AG08396 (cell line): ENCODE data around the gene CDC6.

ENCODE experiments used
- DNase-seq: peaks from one replicate; pipeline ENCODE4 v3.0.0; 2012; ENCODE audit warnings: low spot score, mixed read lengths

The CDC6 gene, protein sequence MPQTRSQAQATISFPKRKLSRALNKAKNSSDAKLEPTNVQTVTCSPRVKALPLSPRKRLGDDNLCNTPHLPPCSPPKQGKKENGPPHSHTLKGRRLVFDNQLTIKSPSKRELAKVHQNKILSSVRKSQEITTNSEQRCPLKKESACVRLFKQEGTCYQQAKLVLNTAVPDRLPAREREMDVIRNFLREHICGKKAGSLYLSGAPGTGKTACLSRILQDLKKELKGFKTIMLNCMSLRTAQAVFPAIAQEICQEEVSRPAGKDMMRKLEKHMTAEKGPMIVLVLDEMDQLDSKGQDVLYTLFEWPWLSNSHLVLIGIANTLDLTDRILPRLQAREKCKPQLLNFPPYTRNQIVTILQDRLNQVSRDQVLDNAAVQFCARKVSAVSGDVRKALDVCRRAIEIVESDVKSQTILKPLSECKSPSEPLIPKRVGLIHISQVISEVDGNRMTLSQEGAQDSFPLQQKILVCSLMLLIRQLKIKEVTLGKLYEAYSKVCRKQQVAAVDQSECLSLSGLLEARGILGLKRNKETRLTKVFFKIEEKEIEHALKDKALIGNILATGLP

GRCh38 chr17:40287494-40288369 is at the start of gene CDC6:
TSS of gene CDC6 (plus strand) at chr17:40287879. CDS start at chr17:40289421, 1,542 bp downstream.
- peak; percentile 93 for DNase-seq

- no peak for DNase-seq
Observed at GRCh38 chr17:40241252-40241834, 46.3 kb upstream of the CDC6 start.

DNA sequence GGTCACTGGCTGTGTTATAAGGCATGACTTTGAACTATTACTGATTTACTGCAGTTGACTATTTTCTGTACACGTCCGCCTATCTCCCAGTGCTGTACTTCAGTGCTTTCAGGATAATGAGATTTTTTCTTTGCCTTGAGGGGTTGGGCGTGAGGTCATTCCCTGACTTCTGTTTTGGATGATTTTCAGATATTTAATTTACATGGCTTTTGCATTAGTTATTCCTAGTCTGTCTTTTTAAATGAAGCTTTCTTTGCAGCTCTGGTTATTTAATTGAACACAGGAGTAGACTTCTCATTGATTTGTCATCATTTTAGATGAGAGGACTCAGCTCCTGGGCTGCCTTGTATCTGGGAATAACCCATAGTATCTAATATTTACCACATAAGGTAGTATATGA is 44.9 kb upstream of the CDC6 start:
- DNase-seq = no peak

DNA sequence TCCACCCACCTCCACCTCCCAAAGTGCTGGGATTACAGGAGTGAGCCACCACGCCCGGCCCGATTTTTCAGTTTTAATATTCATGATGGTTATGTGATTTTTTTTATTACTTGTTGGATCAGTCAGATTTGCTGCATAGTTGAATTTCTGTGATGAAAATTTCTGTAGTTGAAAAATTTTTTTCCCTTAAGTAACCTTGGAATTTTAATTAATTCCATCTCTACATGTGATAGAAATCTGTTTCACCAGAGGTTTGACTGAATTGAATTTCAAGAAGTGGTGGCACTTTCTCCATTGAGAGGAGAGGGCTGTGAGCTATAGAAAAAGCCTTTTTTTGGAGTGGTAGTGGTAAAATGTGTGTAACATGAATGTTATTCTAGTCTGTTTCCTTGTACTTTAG is 43.9 kb upstream of the CDC6 start:
- no peak for DNase-seq

DNA sequence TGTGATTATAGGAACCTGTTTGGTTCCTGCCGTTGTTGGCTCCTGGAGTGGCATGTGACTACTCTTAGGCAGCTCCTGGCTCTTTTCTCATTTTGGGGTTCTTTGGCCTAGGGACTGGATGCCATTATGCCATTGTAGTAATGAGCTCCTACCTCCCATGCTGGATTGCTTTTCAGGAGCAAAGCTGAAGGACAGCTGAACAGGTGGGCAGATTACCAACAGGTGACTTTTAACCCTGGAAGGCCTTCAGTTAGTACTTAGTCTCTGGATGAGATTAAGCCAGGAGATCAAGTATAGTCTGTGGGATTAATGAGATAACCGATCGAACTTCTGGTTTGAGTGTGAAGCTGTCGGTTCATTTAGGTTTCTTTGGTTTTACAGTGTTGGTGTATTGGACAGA is 43.4 kb upstream of the CDC6 start:
- no peak for DNase-seq

- DNase-seq = no peak
Observed at GRCh38 chr17:40247926-40248495, 39.7 kb upstream of the CDC6 start.

GRCh38 chr17:40248507-40248906 is 39.2 kb upstream of the CDC6 start:
- no peak for DNase-seq

DNA sequence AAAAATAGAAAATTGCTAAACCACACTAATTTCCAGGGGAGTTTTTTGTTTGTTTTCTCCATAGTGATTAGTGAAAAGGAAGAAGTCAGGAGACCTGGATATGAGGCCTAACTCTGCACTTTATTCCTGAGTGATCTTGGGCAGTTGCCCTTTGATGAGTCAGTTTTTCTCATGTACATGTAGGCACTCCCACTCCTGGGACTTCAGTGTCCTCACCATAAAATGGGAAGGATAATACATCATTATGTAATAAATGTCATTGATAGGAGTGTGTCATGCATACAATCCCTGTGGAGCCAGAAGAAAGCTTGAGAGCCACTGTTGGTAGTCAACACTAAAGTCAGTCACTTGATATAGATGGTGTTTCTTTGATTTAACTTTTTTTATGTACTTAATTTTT is 36.1 kb upstream of the CDC6 start:
- DNase-seq = peak; percentile 73

GRCh38 chr17:40253565-40253964 is 34.1 kb upstream of the CDC6 start:
- no peak for DNase-seq

DNA sequence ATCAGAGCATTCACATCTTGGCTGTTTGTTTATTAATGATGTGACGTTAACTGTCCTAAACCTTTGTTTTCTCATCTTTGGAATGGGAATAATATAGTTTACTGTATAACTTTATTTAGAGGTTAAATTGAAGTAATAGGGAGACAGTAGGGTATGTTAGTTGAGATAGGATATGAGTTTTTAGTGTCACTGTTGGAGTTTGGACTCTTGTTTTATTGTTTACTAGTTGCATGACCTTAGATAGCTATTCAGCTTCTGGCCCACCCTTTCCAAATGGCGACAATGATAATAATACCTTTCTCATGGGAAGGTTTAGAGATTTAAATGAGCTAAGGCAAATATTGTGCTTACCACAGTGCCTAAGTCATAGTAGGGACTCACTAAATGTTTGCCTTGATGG is 28.2 kb upstream of the CDC6 start:
- no peak for DNase-seq

DNA sequence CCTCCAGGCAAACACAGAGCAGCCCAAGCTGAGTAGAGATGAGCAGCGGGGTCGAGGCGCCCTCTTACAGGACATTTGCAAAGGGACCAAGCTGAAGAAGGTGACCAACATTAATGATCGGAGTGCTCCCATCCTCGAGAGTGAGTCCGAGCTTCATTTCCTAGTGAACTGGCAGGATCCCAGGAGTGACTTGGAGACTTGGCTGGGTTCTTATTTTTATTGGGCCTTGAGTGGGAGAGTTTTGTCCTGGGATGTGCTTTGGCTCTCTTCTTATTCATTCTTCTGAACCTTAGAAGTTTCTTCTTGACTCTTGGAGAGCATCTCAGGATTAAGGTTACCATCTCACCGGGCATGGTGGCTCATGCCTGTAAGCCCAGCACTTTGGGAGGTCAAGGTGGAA is 27.2 kb upstream of the CDC6 start:
- DNase-seq = no peak

GRCh38 chr17:40264458-40265185 is 23.1 kb upstream of the CDC6 start:
- DNase-seq = no peak

DNA sequence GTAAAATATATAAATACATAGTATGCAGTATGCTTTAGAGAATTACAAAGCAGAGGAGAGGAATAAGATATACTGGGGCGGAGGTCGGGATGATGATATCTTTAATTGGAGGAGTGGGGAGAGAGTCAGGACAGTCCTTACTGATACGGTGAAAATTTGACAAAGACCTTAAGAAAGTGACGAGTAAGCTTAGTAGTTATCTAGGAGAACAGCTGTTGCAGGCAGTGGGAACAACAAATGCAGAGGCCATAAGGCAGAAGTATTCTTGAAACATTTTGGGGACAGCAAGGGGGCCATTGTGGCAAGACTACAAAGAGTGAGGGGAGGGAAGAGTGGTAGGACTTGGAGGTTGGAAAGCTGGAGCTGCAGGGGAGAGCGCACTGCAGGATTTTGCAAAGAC is 22.3 kb upstream of the CDC6 start:
- no peak for DNase-seq

- DNase-seq = no peak
Observed at GRCh38 chr17:40266882-40267281, 20.8 kb upstream of the CDC6 start.

DNA sequence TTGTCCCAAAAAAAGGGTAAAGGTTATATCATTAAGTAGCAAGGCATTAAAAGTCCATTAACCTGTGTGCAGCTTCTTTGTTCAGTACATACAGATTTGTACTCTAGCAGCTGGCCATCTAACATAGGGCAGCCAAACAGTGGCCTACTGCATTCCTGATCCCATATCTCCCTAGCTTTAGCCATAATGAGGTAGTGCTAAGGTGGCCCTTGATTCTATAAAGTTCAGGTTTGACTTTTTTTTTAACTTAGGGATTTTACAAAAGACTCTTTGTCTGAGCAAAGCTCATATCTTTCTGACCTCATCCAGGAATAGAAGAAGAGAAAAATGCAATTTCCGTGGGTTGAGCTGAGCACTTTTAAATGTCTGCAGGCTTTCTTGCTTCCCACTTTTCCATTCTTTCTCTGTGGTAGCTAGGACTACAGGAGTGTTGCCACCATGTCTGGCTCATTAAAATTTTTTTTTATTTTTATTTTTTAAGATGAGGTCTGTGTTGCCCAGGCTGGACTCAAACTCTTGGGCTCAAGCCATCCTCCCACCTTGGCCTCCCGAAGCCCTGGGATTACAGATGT is 19.5 kb upstream of the CDC6 start:
- no peak for DNase-seq

GRCh38 chr17:40278414-40278813 is 9.3 kb upstream of the CDC6 start:
- no peak for DNase-seq

- DNase-seq = no peak
Observed at GRCh38 chr17:40279402-40279801, 8.3 kb upstream of the CDC6 start.

DNA sequence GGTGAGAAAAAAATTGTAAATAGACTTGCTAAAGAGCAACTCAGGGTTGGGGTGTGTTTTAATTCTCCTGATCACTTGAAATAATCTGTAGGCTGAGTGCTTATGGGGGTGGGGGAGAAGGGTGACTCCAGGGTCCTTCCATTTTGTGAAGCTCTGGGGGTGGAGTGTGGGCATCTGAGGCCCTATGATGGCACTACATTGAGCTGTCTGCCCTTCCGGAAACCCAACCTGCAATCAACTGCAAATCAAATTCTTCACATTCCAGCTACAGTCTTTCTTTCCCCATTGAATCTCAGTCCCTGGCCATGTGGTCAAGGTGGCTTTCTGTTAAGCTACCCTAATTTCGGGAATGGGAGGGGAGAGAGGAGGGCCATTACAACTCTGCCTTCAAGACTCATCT is 6.0 kb upstream of the CDC6 start:
- DNase-seq = no peak

DNA sequence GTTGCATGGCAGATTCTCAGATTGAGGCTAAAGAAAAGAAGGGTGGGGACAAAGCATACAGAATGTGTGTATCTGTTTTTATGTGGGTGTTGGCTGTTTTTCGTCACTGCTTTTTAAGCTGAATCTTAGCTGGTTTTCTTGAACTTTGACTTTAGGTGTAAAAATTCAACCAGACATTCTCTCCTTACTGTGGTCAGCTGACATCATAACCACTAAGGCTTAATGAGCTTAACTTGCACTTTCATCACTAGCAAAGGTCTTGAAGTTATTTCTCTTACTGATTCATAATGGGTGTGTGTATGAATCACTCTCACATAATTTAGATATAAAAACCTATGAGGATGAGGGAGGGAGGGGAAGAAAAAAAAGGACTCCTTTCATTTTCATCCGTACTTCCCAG is 4.0 kb upstream of the CDC6 start:
- peak; percentile 77 for DNase-seq

GRCh38 chr17:40284085-40284713 is 3.5 kb upstream of the CDC6 start:
- DNase-seq = peak; percentile 74

GRCh38 chr17:40286473-40286872 is 1.2 kb upstream of the CDC6 start:
- DNase-seq = no peak
